Large intestine (tissue), 3 donors: ENCODE measurements around the gene NEU2. TPM values are rescaled to one million over a fixed set of nuclear protein-coding genes. Genes with fewer than 3 reads are reported as not detected.

Experiments
- DNase-seq, 2 donors: peaks; one replicate each; pipeline versions ENCODE4 v3.0.0 to v3.0.0-alpha.2; 2013
- H3K27ac ChIP-seq: one replicate; pipeline ENCODE4 v1.5.1; 2013; ENCODE audit warnings: low read length
- H3K27me3 ChIP-seq: 2 replicates; pipeline ENCODE4 v1.6.1; 2013; ENCODE audit warnings: low read length; ENCODE audit not compliant: control insufficient read depth, insufficient read depth
- H3K36me3 ChIP-seq: 2 replicates; pipeline ENCODE4 v1.6.1; 2013; ENCODE audit warnings: low read length; ENCODE audit not compliant: control insufficient read depth, insufficient read depth
- H3K4me1 ChIP-seq: one replicate; pipeline ENCODE4 v1.6.1; 2013; ENCODE audit warnings: low read length; ENCODE audit not compliant: control insufficient read depth, insufficient read depth
- H3K4me3 ChIP-seq: one replicate; pipeline ENCODE4 v1.5.1; 2013; ENCODE audit warnings: low read length
- H3K9me3 ChIP-seq: one replicate; pipeline ENCODE4 v1.6.1; 2013; ENCODE audit warnings: mild to moderate bottlenecking, low read depth, low read length, moderate library complexity; ENCODE audit not compliant: control insufficient read depth
- WGBS: methylation state at CpG from one replicate; pipeline ENCODE4 v1.1.5; 2013; ENCODE audit warnings: low lambda C conversion rate; ENCODE audit not compliant: insufficient coverage; 5-methylcytosine and 5-hydroxymethylcytosine counted together
- polyA plus RNA-seq: library from polyadenylated mRNA; unstranded; fragments of 120-200 nt; gene quantifications from one replicate; pipeline ENCODE4 v1.2.1, GENCODE V29; 2013

The NEU2 gene
- polyA plus RNA-seq, 1 donor: not detected

DNA sequence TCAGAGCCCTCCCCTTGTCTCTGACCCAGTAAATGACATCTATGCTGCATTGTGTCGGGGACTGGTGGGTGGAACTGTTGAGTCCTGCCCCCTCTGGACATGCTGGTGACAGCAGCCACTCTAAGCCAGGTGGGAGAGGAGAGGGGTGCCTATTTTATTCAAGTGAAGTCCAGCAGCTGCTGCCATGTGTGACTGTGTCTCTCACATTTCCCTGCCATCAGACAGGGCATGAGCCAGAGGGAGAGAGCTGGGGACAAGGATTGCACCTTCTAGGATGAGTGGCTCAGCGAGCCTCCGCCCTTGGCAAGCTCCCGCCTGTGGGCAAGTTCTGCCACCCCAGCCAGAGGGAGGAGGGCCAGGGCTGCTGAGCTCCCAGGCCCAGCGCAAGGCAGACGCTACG, 33.1 kb upstream of the NEU2 start:
- Histone ChIP-seq H3K4me1 (no peaks in the 10 kb centered on the region), H3K36me3 (no peaks in the 10 kb centered on the region), H3K27me3 (no peaks in the 10 kb centered on the region), H3K9me3 (no peaks in the 10 kb centered on the region), H3K4me3 (no peak overlapping the region), H3K27ac (no peak overlapping the region)
- WGBS: no CpG with 5 or more reads among the region's 7 CpGs
- no peak for DNase-seq

DNA sequence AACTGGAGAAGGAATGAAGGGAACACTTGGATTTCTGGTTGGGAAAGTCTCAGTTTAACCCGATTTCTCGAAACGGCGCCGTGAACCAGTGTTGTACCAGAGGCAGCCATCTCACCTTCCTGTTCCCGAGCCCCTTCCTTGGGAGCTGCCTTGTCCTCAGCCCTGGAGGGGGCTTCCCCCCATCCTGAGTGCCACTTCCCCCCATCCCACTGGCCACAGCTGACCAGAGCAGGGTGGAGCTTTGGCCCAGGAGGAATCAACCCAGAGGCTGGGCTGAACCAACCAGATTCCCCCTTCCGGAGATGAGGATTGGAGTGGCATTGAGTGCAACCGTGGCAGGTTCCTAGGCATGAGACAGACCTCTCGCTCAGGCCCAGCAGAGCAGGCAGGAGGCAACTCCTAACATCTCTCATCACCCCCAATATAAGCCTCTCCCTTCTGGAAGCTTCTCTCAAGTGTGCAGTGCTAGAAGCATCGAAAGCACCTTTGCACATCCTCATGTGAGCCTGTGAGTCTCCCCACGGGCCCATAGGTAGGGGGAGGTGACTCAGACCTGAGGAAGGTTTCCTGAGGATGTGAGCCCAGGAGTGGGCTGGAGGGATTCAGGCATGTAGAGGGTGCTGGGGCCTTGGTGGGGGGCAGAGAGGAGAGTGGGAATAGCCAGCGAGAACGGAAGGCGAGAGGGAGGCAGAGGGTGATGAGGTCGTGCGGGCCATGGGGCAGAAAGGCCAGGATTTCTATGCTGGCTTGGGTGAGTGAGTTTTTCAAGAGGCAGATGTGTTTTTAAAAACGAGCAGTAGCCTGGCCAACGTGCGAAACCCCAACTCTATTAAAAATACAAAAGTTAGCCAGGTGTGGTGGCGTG, 31.4 kb upstream of the NEU2 start:
- Histone ChIP-seq H3K4me1 (no peaks in the 10 kb centered on the region), H3K9me3 (no peaks in the 10 kb centered on the region), H3K27me3 (no peaks in the 10 kb centered on the region), H3K27ac (no peak overlapping the region), H3K36me3 (no peaks in the 10 kb centered on the region), H3K4me3 (no peak overlapping the region)
- DNase-seq: no peak
- no CpG with 5 or more reads among the region's 20 CpGs for WGBS

DNA sequence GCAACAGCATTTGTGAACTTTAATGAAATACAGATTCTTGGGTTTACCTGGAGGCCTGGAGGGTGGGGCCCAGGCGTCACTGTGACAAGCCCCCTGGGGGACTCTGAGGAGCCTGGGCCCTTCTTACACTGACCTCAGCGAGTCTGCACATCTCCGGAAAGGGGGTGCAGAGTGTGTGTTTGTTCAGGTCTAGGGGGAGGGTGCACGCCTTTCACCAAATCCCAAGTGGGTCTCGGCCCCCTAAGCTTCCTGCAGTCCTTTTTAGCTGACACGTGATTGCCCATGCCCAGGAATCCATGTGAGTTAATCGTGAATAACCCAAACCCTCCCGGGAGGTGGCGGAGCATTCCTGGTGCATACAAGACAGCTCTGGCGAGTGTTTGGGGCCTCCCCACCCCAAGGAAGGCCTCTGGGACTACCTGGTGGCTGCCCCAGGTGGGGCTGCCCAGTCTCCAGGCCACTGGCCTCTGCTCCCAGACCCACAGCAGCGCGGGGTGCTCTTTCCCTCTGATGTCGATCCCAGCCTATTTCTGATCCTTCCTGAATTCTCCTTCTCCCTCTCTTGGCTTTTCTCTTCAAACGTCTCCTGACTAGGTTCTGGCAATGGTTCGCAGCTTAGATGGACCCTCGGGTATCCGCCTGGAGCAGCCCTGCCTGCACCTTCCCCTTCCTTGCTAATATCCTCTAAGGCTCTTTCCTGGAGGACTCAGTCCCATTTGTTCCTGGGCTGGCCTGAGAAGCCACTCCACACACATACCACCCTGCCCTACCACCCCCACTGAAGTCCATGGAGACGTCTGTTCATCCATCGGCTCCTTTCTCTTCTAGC, 29.4 kb upstream of the NEU2 start:
- Histone ChIP-seq H3K27ac (no peak overlapping the region), H3K27me3 (no peaks in the 10 kb centered on the region), H3K4me1 (no peaks in the 10 kb centered on the region), H3K9me3 (no peaks in the 10 kb centered on the region), H3K36me3 (no peaks in the 10 kb centered on the region), H3K4me3 (no peak overlapping the region)
- no CpG with 5 or more reads among the region's 19 CpGs for WGBS
- no peak for DNase-seq

DNA sequence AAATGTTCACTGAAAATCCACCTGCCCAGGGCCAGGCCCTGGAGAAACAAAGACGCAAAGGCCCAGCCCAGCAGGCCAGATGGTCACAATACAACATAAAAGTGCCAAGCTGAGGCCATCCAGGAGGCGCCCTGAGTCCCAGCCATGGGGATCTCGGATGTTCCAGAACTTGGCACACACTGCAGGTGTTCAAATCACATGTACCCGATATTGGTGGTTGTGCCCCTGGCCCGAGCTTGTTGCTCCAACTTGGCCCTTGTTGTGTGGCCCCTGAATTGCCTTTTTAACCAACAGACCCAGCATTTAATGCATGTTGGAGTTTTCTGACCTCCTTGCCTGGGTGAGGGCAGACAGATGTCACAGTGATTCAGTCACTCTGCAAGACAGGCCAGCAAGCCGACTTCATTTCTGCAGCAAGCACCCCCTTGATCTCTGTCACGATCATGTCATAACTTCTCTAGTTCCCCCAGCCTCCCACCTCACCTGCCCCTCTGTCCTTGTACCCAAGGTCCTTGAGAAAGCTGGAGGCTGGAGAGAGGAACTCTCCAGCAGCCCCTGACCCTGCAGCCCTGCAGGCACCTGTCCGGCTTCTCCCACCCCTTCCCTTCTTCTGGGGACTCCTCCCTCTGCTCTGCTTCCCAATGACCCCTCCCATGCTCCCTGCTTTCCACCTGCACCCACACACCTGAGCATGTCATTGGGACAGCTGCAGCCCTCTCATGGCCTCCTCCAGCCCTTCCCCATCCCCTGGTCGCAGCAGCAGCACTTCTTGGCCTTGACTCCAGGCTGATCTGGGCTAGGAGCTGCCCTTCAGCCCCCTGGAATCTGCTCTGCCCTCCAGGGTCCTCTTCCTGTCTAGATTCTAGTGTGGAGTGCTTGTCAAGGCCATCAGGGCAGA, 28.6 kb upstream of the NEU2 start:
- no CpG with 5 or more reads among the region's 9 CpGs for WGBS

DNA sequence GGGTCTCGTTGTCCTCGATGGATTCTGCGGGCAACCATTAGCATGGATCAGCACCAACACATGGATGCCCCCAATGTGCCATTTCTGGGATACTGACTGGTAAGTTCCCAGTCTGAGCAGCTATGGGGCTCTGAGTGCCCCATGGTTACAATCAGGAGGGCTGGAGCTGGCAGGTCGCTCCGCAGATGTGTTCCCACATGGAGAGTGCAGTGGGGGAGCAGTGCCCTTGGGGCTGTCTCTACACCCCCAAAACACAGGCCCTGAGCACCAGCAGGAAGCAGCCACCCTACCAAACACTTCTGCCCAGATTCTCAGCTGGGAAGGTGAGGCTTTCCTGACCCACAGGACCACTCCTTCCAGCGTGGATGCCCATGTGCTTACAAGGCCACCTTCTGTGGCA, 27.4 kb upstream of the NEU2 start:
- Histone ChIP-seq H3K4me1 (no peaks in the 10 kb centered on the region), H3K27me3 (no peaks in the 10 kb centered on the region), H3K27ac (no peak overlapping the region), H3K36me3 (no peaks in the 10 kb centered on the region), H3K9me3 (no peaks in the 10 kb centered on the region), H3K4me3 (no peak overlapping the region)
- no peak for DNase-seq
- no CpG with 5 or more reads among the region's 6 CpGs for WGBS

More for the DNA sequence above, 28.6 kb upstream of the NEU2 start:
- no peaks in the 10 kb centered on the region for H3K36me3 ChIP-seq
- H3K4me1 ChIP-seq: no peaks in the 10 kb centered on the region
- H3K4me3 ChIP-seq: no peak overlapping the region
- H3K9me3 ChIP-seq: no peaks in the 10 kb centered on the region
- H3K27ac ChIP-seq: no peak overlapping the region
- DNase-seq: no peak
- no peaks in the 10 kb centered on the region for H3K27me3 ChIP-seq

DNA sequence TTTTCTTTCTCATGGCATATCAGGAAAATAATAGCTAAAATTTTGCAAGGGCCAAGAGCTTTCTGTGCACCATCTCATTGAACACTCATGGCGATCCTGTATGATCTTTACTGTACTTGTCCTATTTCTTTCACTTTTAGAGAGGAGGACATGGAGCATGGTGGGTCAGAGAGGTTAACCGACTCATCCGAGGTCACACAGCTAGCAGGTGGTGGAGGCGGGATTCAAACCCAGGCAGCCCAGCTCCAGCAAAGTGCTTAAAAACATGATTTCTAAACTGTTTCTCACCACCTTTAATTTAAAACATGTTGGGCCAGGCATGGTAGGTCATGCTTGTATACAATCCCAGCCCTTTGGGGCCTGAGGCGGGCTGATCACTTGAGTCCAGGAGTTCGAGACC, 25.8 kb upstream of the NEU2 start:
- DNase-seq: no peak
- Histone ChIP-seq H3K4me3 (no peak overlapping the region), H3K27me3 (no peaks in the 10 kb centered on the region), H3K4me1 (no peaks in the 10 kb centered on the region), H3K9me3 (no peaks in the 10 kb centered on the region), H3K27ac (no peak overlapping the region), H3K36me3 (no peaks in the 10 kb centered on the region)
- WGBS: no CpG with 5 or more reads among the region's 6 CpGs

DNA sequence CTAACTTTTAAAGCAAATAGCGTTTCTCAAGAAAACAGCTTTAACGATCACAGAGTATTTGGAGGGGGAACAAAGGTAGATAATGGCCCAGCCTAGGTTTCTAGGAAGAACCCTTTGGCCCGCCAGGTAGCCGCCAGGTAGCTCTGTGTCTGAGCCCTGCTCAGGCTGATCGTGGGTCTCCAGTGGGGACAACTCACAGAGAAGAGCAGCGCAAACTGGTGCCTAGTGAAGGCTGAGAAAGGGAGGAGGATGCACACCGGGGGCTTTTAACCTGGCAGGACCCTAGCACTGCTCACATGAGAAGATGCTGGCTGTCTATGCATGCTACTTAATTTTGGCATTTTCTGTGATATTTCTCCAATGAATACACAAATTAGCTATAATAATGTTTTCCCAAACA, 25.2 kb upstream of the NEU2 start:
- WGBS: 100% methylated on average over 2 of the region's 7 CpGs

DNA sequence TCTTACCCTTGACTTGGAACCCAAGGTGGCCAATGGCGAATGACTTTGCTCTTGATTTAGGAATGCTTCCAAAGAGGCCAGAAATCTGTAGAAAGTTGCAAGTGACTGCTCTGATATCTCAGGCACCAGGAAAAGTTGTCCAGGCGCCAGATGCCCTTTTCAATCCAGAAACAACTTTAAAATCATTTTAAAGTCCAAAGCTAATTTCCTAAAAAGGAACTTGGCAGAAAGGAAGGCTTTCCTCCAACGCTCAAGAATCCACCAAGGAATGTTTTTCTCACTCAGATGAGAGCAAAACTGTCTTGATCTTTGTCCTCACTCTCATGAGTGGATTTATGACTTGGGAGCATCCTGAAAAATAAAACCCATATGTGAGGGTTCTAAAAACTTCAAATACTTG, 24.7 kb upstream of the NEU2 start:
- H3K4me3 ChIP-seq: no peak overlapping the region
- DNase-seq: no peak
- H3K27ac ChIP-seq: no peak overlapping the region
- H3K27me3 ChIP-seq: no peaks in the 10 kb centered on the region
- H3K9me3 ChIP-seq: no peaks in the 10 kb centered on the region
- H3K4me1 ChIP-seq: peaks cover 2% of the 10 kb centered on the region
- H3K36me3 ChIP-seq: no peaks in the 10 kb centered on the region
- WGBS: no CpG with 5 or more reads among the region's 3 CpGs

More for the DNA sequence above, 25.2 kb upstream of the NEU2 start:
- DNase-seq: no peak
- no peak overlapping the region for H3K27ac ChIP-seq
- no peaks in the 10 kb centered on the region for H3K36me3 ChIP-seq
- no peak overlapping the region for H3K4me3 ChIP-seq
- no peaks in the 10 kb centered on the region for H3K27me3 ChIP-seq
- no peaks in the 10 kb centered on the region for H3K4me1 ChIP-seq
- H3K9me3 ChIP-seq: no peaks in the 10 kb centered on the region

DNA sequence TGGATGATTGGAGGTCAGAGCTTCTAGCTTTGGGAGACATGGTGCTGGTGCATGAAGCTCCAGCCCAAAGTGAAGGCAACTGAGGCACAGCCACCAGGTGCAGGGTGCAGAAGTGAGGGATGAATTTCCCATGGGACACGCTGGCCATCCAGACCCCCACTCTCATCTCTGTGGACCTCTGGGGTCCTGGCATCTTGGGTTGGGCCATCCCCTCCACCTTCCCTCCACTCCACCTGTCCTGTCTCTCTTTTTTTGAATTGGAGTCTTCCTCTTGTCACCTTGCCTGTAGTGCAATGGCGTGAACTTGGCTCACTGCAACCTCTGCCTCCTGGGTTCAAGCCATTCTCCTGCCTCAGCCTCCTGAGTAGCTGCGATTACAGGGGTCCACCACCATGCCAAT, 22.8 kb upstream of the NEU2 start:
- no peak overlapping the region for H3K4me3 ChIP-seq
- peaks cover 10% of the 10 kb centered on the region for H3K4me1 ChIP-seq
- no peaks in the 10 kb centered on the region for H3K27me3 ChIP-seq

More for the DNA sequence above, 22.8 kb upstream of the NEU2 start:
- Histone ChIP-seq H3K36me3 (no peaks in the 10 kb centered on the region), H3K9me3 (no peaks in the 10 kb centered on the region), H3K27ac (no peak overlapping the region)
- DNase-seq: no peak
- WGBS: no CpG with 5 or more reads among the region's 3 CpGs
